ENCODE results near the gene USP37. TPM values are rescaled to one million over a fixed set of nuclear protein-coding genes. Genes with fewer than 3 reads are reported as not detected.

The USP37 gene
- total and polyA plus RNA-seq, 2 of the 13 experiments (the other 11 are each of a cell fraction or from before 2014, with no cell fraction given), result 6.5 to 30.6 TPM

- Histone ChIP-seq H3K4me3 (replicated peaks in 1 of 3; ENCODE audit: insufficient read depth in 1 of 3, low read depth in 2 of 3, low read length in 3 of 3) (peak overlapping the region in 1 of 3 experiments; percentile 97; a peak in 1 of 6 replicates), H3K4me2 (ENCODE audit: low read depth, low read length) (peak overlapping the region; percentile 98), H2AFZ (ENCODE audit: low read length) (no peak overlapping the region), H3K27me3 (ENCODE audit: control insufficient read depth in 1 of 2, insufficient read depth in 2 of 2, low read length in 2 of 2) (no peaks in the 10 kb centered on the region; a peak in 1 of 5 replicates), H3K9ac (ENCODE audit: insufficient read depth, low read depth, low read length) (peak overlapping the region; percentile 81; the same call in 1 of the 2 replicates), H3K4me1 (ENCODE audit: insufficient read depth, low read length) (peaks cover 62% of the 10 kb centered on the region), H3K36me3 (replicated peaks in 1 of 2; ENCODE audit: control insufficient read depth in 1 of 2, insufficient read depth in 2 of 2, low read length in 2 of 2) (peaks cover 24 to 38% of the 10 kb centered on the region in 2 experiments; a peak in 4 of 5 replicates), H3K9me3 (ENCODE audit: low read length) (no peaks in the 10 kb centered on the region), H3K79me2 (ENCODE audit: insufficient read depth, low read length) (peaks cover 38% of the 10 kb centered on the region), H3K27ac (ENCODE audit: extremely low read length, insufficient read depth, low read length) (peak overlapping the region; percentile 79), H4K20me1 (ENCODE audit: insufficient read depth, low read length) (no peaks in the 10 kb centered on the region; the same call in 1 of the 2 replicates)
- DNase-seq (ENCODE audit: low spot score) (no peak), ATAC-seq (no peak), FAIRE-seq (no peak)
- in situ Hi-C loops (cut with HindIII; ENCODE audit: extremely low pct_ligation_motif_present, low pct_unique_long_range_greater_than_20kb) (no loop called here), intact Hi-C loops (cut with micrococcal nuclease; ENCODE audit: unreplicated experiment) (no loop called here)
- ChIA-PET POLR2A (no interaction called here), CTCF (ENCODE audit: low intra/inter-chr PET ratio, low total read pairs) (no interaction called here)
- BruUV-seq (replicated peaks), result no TSS peak
- WGBS (ENCODE audit: low lambda C conversion rate), result 94% methylated on average over 25 of the region's 26 CpGs
- TF ChIP-seq HNRNPL (IDR thresholded peaks at IDR 0.05; ENCODE audit: low read depth, low read length) (0 out of 2 replicates have a peak, but pooled peaks have one; percentile 11), RBFOX2 (IDR thresholded peaks at IDR 0.05; ENCODE audit: low read depth, low read length) (peak; percentile 82), GABPB1 (CRISPR knock-in tag; IDR thresholded peaks at IDR 0.05) (0 out of 2 replicates have a peak, but pooled peaks have one; percentile 0), ZBTB38 (CRISPR knock-in tag; IDR thresholded peaks at IDR 0.05) (peak; percentile 82), ZNF572 (CRISPR knock-in tag; IDR thresholded peaks at IDR 0.05) (0 out of 2 replicates have a peak, but pooled peaks have one; percentile 25), JARID2 (CRISPR knock-in tag; IDR thresholded peaks at IDR 0.05; ENCODE audit: insufficient replicate concordance) (no peak), HCFC1 (IDR thresholded peaks at IDR 0.05; ENCODE audit: low read depth, low read length) (no peak), AGO2 (optimal IDR thresholded peaks at IDR 0.05; ENCODE audit: low read depth, low read length) (peak; percentile 94), MXI1 (IDR thresholded peaks at IDR 0.05; ENCODE audit: borderline replicate concordance, low read depth, low read length) (no peak)
Measured at GRCh38 chr2:218402911-218403411, 165.2 kb downstream of the USP37 start.

Data from HepG2 (cell line).